H54 (cell line): ENCODE results near the gene DCBLD2.

Source experiments
- DNase-seq: peaks from one replicate; pipeline ENCODE4 v3.0.0; 2011; ENCODE audit warnings: low spot score, mixed read lengths; ENCODE audit not compliant: insufficient read length
- FAIRE-seq: peaks from 3 replicates; lab custom pipeline; 2011; peaks lifted over from hg19 to GRCh38; lab: Jason Lieb, UNC
- POLR2A ChIP-seq: IDR thresholded peaks from 2 replicates; pipeline ENCODE4 v1.6.1; 2011; ENCODE audit warnings: low read depth, mild to moderate bottlenecking, low read length

Gene DCBLD2

GRCh38 chr3:98901392-98902350 lies at the start of gene DCBLD2:
Gene DCBLD2 (minus strand): TSS chr3:98901695. CDS start chr3:98901326, 369 bp downstream.
- peak; percentile 98 for TF ChIP-seq POLR2A
- DNase-seq (peak; percentile 78), FAIRE-seq (peak; percentile 98)

GRCh38 chr3:98945666-98946065 lies 44.2 kb upstream of the DCBLD2 start:
- no peak for TF ChIP-seq POLR2A
- DNase-seq (no peak), FAIRE-seq (peak; percentile 23)

- DNase-seq (no peak), FAIRE-seq (peak; percentile 84)
- TF ChIP-seq POLR2A: no peak
Observed at GRCh38 chr3:98945101-98945524, 43.6 kb upstream of the DCBLD2 start.

GRCh38 chr3:98930413-98930812 lies 28.9 kb upstream of the DCBLD2 start:
- no peak for TF ChIP-seq POLR2A
- DNase-seq (no peak), FAIRE-seq (peak; percentile 23)

- no peak for TF ChIP-seq POLR2A
- no peak for DNase-seq
- no peak for FAIRE-seq
Observed at GRCh38 chr3:98921957-98922356, 20.5 kb upstream of the DCBLD2 start.

GRCh38 chr3:98920166-98920565 lies 18.7 kb upstream of the DCBLD2 start:
- FAIRE-seq: no peak
- no peak for DNase-seq
- no peak for TF ChIP-seq POLR2A

- FAIRE-seq: no peak
- no peak for DNase-seq
- TF ChIP-seq POLR2A: no peak
Observed at GRCh38 chr3:98918586-98918985, 17.1 kb upstream of the DCBLD2 start.

- no peak for TF ChIP-seq POLR2A
- FAIRE-seq (no peak), DNase-seq (no peak)
Observed at GRCh38 chr3:98917608-98918007, 16.1 kb upstream of the DCBLD2 start.

GRCh38 chr3:98914210-98915080 lies 12.9 kb upstream of the DCBLD2 start:
- DNase-seq (no peak), FAIRE-seq (peak; percentile 53)
- TF ChIP-seq POLR2A: no peak

GRCh38 chr3:98912448-98912847 lies 11.0 kb upstream of the DCBLD2 start:
- TF ChIP-seq POLR2A: no peak
- no peak for FAIRE-seq
- no peak for DNase-seq

- DNase-seq: peak; percentile 30
- no peak for TF ChIP-seq POLR2A
Observed at GRCh38 chr3:98906230-98906629, 4.7 kb upstream of the DCBLD2 start.

GRCh38 chr3:98903705-98904481 lies 2.4 kb upstream of the DCBLD2 start:
- TF ChIP-seq POLR2A: no peak
- peak; percentile 88 for FAIRE-seq

More at GRCh38 chr3:98906230-98906629, 4.7 kb upstream of the DCBLD2 start:
- peak; percentile 72 for FAIRE-seq

GRCh38 chr3:98903099-98903498 lies 1.6 kb upstream of the DCBLD2 start:
- peak; percentile 34 for DNase-seq
- FAIRE-seq: peak; percentile 93
- TF ChIP-seq POLR2A: no peak

More at GRCh38 chr3:98903705-98904481, 2.4 kb upstream of the DCBLD2 start:
- no peak for DNase-seq
